ENCODE results near the gene POLG.

DNA sequence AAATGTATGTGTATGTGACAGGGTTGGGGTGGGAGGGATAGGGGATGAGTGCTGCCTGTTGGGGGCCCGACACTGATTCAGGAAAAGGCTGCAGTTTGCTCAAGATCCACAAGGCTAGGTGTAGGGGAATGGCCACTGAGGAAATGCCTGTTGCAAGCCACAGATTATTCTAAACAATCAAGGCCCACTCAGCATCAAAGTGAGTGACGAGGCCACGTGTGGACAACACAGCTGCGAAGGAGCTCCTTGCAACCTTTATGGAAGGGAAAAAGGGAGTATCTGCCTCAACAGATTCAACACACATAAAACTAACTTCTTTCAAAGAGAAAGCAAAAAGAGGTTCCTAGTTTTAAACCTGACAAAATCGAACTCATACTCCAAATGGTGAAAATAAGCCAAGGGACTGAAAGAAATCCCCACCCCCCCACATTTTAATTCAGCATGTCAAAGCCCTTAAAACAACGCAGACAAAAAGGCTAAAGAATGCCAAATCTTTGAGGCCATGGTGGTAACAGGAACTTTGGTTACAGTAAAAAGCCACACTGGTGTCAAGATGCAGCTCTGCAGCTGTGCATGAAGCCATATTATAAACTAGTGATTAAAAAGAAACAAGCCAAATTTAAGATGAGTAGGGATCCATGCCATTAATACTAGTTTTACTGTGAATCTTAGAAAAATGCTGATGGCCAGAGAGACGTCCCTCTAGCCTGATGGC lies 3.6 kb downstream of the POLG start:
- TF ChIP-seq CTCF (conservative IDR thresholded peaks at IDR 0.05; ENCODE audit: low read depth in 2 of 2): no peak
- no peak for TF ChIP-seq POLR2AphosphoS5 (IDR thresholded peaks at IDR 0.05; ENCODE audit: low read depth)
- TF ChIP-seq, protein P1, sequence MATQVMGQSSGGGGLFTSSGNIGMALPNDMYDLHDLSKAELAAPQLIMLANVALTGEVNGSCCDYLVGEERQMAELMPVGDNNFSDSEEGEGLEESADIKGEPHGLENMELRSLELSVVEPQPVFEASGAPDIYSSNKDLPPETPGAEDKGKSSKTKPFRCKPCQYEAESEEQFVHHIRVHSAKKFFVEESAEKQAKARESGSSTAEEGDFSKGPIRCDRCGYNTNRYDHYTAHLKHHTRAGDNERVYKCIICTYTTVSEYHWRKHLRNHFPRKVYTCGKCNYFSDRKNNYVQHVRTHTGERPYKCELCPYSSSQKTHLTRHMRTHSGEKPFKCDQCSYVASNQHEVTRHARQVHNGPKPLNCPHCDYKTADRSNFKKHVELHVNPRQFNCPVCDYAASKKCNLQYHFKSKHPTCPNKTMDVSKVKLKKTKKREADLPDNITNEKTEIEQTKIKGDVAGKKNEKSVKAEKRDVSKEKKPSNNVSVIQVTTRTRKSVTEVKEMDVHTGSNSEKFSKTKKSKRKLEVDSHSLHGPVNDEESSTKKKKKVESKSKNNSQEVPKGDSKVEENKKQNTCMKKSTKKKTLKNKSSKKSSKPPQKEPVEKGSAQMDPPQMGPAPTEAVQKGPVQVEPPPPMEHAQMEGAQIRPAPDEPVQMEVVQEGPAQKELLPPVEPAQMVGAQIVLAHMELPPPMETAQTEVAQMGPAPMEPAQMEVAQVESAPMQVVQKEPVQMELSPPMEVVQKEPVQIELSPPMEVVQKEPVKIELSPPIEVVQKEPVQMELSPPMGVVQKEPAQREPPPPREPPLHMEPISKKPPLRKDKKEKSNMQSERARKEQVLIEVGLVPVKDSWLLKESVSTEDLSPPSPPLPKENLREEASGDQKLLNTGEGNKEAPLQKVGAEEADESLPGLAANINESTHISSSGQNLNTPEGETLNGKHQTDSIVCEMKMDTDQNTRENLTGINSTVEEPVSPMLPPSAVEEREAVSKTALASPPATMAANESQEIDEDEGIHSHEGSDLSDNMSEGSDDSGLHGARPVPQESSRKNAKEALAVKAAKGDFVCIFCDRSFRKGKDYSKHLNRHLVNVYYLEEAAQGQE (IDR thresholded peaks at IDR 0.05; ENCODE audit: unreplicated experiment): no peak
- no peak for TF ChIP-seq EZH2phosphoT487 (IDR thresholded peaks at IDR 0.05; ENCODE audit: unreplicated experiment)
- TF ChIP-seq EZH2 (IDR thresholded peaks at IDR 0.05; ENCODE audit: low read depth, unreplicated experiment): no peak

Measured in GM23338 (cell line).